ENCODE results near the gene LARP4B. TPM values are rescaled to one million over a fixed set of nuclear protein-coding genes. Genes with fewer than 3 reads are reported as not detected.

Gene LARP4B
- total and polyA plus RNA-seq, 2 donors (not counting 1 experiment from before 2014, with no cell fraction given) = 35.6 to 129 TPM

- H3K4me1 Mint-ChIP-seq = no peaks in the 10 kb centered on the region
- ATAC-seq (ENCODE audit: low read depth) = no peak
- Histone ChIP-seq H3K27ac (ENCODE audit: low read length in 2 of 2) (no peak overlapping the region), H3K9ac (ENCODE audit: low read length) (no peak overlapping the region), H2AFZ (ENCODE audit: insufficient read depth, low read depth, low read length, poor library complexity, severe bottlenecking) (no peak overlapping the region), H3K79me2 (ENCODE audit: control insufficient read depth, insufficient read depth, low read length) (peaks cover 68% of the 10 kb centered on the region), H3K4me2 (replicated peaks; ENCODE audit: low read depth, low read length, poor library complexity, severe bottlenecking) (no peak overlapping the region), H4K20me1 (ENCODE audit: control insufficient read depth, insufficient read depth, low read length, poor library complexity, severe bottlenecking) (peaks cover 39% of the 10 kb centered on the region), H3K36me3 (replicated peaks in 1 of 2; ENCODE audit: control extremely low read depth in 1 of 2, control insufficient read depth in 1 of 2, extremely low read depth in 1 of 2, insufficient read depth in 2 of 2, low read length in 1 of 2) (peaks cover 13 to 70% of the 10 kb centered on the region in 2 experiments), H3K4me1 (ENCODE audit: control insufficient read depth in 2 of 2, insufficient read depth in 2 of 2, low read length in 2 of 2) (no peaks in the 10 kb centered on the region), H3K27me3 (replicated peaks in 1 of 4; ENCODE audit: control extremely low read depth in 1 of 4, control insufficient read depth in 3 of 4, insufficient read depth in 4 of 4, low read length in 3 of 4) (no peaks in the 10 kb centered on the region), H3K9me3 (ENCODE audit: control extremely low read depth in 1 of 3, control insufficient read depth in 2 of 3, insufficient read depth in 1 of 3, low read length in 2 of 3) (peaks cover 0 to 1% (median 0%) of the 10 kb centered on the region in 3 donors), H3K4me3 (ENCODE audit: control extremely low read depth in 1 of 5, extremely low read depth in 1 of 5, insufficient read depth in 1 of 5, low read depth in 2 of 5, low read length in 4 of 5) (no peak overlapping the region)
- DNase-seq = no peak
- H3K4me3 Mint-ChIP-seq = no peak overlapping the region
- no peaks in the 10 kb centered on the region for H3K9me3 Mint-ChIP-seq (ENCODE audit: insufficient read depth)
- no peak overlapping the region for H3K27ac Mint-ChIP-seq
- 100% methylated on average over 2 of the region's 9 CpGs for WGBS (ENCODE audit: insufficient coverage)
- no peaks in the 10 kb centered on the region for H3K27me3 Mint-ChIP-seq
- CTCF ChIA-PET = no interaction called here
- no peak for TF ChIP-seq CTCF (IDR thresholded peaks at IDR 0.05)
- TF ChIP-seq EZH2 (IDR thresholded peaks at IDR 0.05; ENCODE audit: borderline replicate concordance, insufficient read depth, low read depth, low read length, poor library complexity, severe bottlenecking) = no peak
- intact Hi-C loops (cut with micrococcal nuclease) = no loop called here
- POLR2A ChIA-PET = no interaction called here
Measured at GRCh38 chr10:839550-840205, 91.8 kb downstream of the LARP4B start.

- CTCF ChIA-PET = no interaction called here
- no peaks in the 10 kb centered on the region for H3K9me3 Mint-ChIP-seq (ENCODE audit: insufficient read depth)
- no peak overlapping the region for H3K9ac ChIP-seq (ENCODE audit: low read length)
- DNase-seq (no peak), ATAC-seq (ENCODE audit: low read depth) (no peak)
- no peaks in the 10 kb centered on the region for H3K4me1 Mint-ChIP-seq
- no peaks in the 10 kb centered on the region for H3K27me3 Mint-ChIP-seq
- H3K27ac Mint-ChIP-seq = no peak overlapping the region
- intact Hi-C loops (cut with micrococcal nuclease) = no loop called here
- peaks cover 26% of the 10 kb centered on the region for H4K20me1 ChIP-seq (ENCODE audit: control insufficient read depth, insufficient read depth, low read length, poor library complexity, severe bottlenecking)
- no peaks in the 10 kb centered on the region for H3K4me1 ChIP-seq (ENCODE audit: control insufficient read depth in 2 of 2, insufficient read depth in 2 of 2, low read length in 2 of 2)
- no peaks in the 10 kb centered on the region for H3K27me3 ChIP-seq (replicated peaks in 1 of 4; ENCODE audit: control extremely low read depth in 1 of 4, control insufficient read depth in 3 of 4, insufficient read depth in 4 of 4, low read length in 3 of 4)
- H3K27ac ChIP-seq (ENCODE audit: low read length in 2 of 2) = no peak overlapping the region
- WGBS (ENCODE audit: insufficient coverage) = 100% methylated on average over 4 of the region's 7 CpGs
- H3K9me3 ChIP-seq (ENCODE audit: control extremely low read depth in 1 of 3, control insufficient read depth in 2 of 3, insufficient read depth in 1 of 3, low read length in 2 of 3) = peaks cover 0 to 2% (median 0%) of the 10 kb centered on the region in 3 donors
- no peak overlapping the region for H3K4me2 ChIP-seq (replicated peaks; ENCODE audit: low read depth, low read length, poor library complexity, severe bottlenecking)
- TF ChIP-seq CTCF (IDR thresholded peaks at IDR 0.05) (no peak), EZH2 (IDR thresholded peaks at IDR 0.05; ENCODE audit: borderline replicate concordance, insufficient read depth, low read depth, low read length, poor library complexity, severe bottlenecking) (no peak)
- no peak overlapping the region for H2AFZ ChIP-seq (ENCODE audit: insufficient read depth, low read depth, low read length, poor library complexity, severe bottlenecking)
- POLR2A ChIA-PET = no interaction called here
- H3K4me3 ChIP-seq (ENCODE audit: control extremely low read depth in 1 of 5, extremely low read depth in 1 of 5, insufficient read depth in 1 of 5, low read depth in 2 of 5, low read length in 4 of 5) = no peak overlapping the region
- no peak overlapping the region for H3K4me3 Mint-ChIP-seq
- H3K36me3 ChIP-seq (replicated peaks in 1 of 2; ENCODE audit: control extremely low read depth in 1 of 2, control insufficient read depth in 1 of 2, extremely low read depth in 1 of 2, insufficient read depth in 2 of 2, low read length in 1 of 2) = peaks cover 21 to 57% of the 10 kb centered on the region in 2 experiments
- H3K79me2 ChIP-seq (ENCODE audit: control insufficient read depth, insufficient read depth, low read length) = peaks cover 55% of the 10 kb centered on the region
Measured at GRCh38 chr10:836782-837181, 94.7 kb downstream of the LARP4B start.

All from B cell (primary cell).